Liver (tissue), 9 donors: Measurements from ENCODE around the gene C21orf58. TPM values are rescaled to one million over a fixed set of nuclear protein-coding genes. Genes with fewer than 3 reads are reported as not detected.

Source experiments
- DNase-seq: peaks from one replicate; pipeline ENCODE4 v3.0.0-alpha.2; 2017; ENCODE audit warnings: low spot score
- H3K27ac ChIP-seq, 2 donors: one replicate each; pipeline ENCODE4 v1.7.0; 2013; ENCODE audit warnings: inconsistent platforms in 2 of 2, low read length in 2 of 2, control low read depth in 1 of 2, low read depth in 1 of 2, mild to moderate bottlenecking in 1 of 2
- H3K27me3 ChIP-seq, 4 donors: one replicate each; pipeline versions ENCODE4 v1.6.1 to v1.7.0; 2013; ENCODE audit warnings: low read length in 3 of 4, inconsistent platforms in 1 of 4, mild to moderate bottlenecking in 1 of 4, moderate library complexity in 1 of 4; ENCODE audit not compliant: control insufficient read depth in 4 of 4, insufficient read depth in 4 of 4
- H3K36me3 ChIP-seq, 4 donors: one replicate each; pipeline versions ENCODE4 v1.6.1 to v1.7.0; 2013; ENCODE audit warnings: low read length in 3 of 4, mild to moderate bottlenecking in 3 of 4, low read depth in 1 of 4, moderate library complexity in 1 of 4; ENCODE audit not compliant: control insufficient read depth in 4 of 4, insufficient read depth in 3 of 4
- H3K4me1 ChIP-seq, 4 donors: one replicate each; pipeline versions ENCODE4 v1.6.1 to v1.7.0; 2013; ENCODE audit warnings: low read length in 3 of 4, mild to moderate bottlenecking in 3 of 4, moderate library complexity in 1 of 4; ENCODE audit not compliant: control insufficient read depth in 4 of 4, insufficient read depth in 4 of 4
- H3K4me3 ChIP-seq, 3 donors: one replicate each; pipeline versions ENCODE4 v1.6.1 to v1.7.0; 2013; ENCODE audit warnings: low read length in 3 of 3, control low read depth in 1 of 3, low read depth in 1 of 3, mild to moderate bottlenecking in 1 of 3
- H3K9ac ChIP-seq, 2 donors: one replicate each; pipeline ENCODE4 v1.7.0; 2013; ENCODE audit warnings: low read length in 2 of 2, mild to moderate bottlenecking in 2 of 2, moderate library complexity in 2 of 2, control low read depth in 1 of 2, low read depth in 1 of 2
- H3K9me3 ChIP-seq, 4 donors: one replicate each; pipeline versions ENCODE4 v1.6.1 to v1.7.0; 2013; ENCODE audit warnings: low read length in 3 of 4; ENCODE audit not compliant: control insufficient read depth in 4 of 4
- ATF3 ChIP-seq: IDR thresholded peaks from 2 replicates; pipeline ENCODE4 v1.6.1; 2016; ENCODE audit warnings: antibody characterized with exemption
- CTCF ChIP-seq: fragments of 150-350 bp; IDR thresholded peaks from 2 replicates; pipeline ENCODE4 v1.5.1; 2017; ENCODE audit warnings: improper control_type of control experiment, low read depth, low read length; ENCODE audit not compliant: missing input control
- EGR1 ChIP-seq, 2 donors: IDR thresholded peaks; 2 replicates each; pipeline ENCODE4 v1.6.1; 2016 to 2018; ENCODE audit warnings: antibody characterized with exemption in 2 of 2, low read depth in 2 of 2
- FOXA1 ChIP-seq: IDR thresholded peaks from 2 replicates; pipeline ENCODE4 v1.6.1; 2016; ENCODE audit warnings: antibody characterized with exemption
- FOXA2 ChIP-seq: IDR thresholded peaks from 2 replicates; pipeline ENCODE4 v1.6.1; 2016; ENCODE audit warnings: antibody characterized with exemption
- GABPA ChIP-seq, 2 donors: IDR thresholded peaks in 1 of 2; conservative IDR thresholded peaks in 1 of 2; 2 replicates each; pipeline ENCODE4 v1.6.1; 2016; ENCODE audit warnings: antibody characterized with exemption in 2 of 2, mild to moderate bottlenecking in 1 of 2, moderate library complexity in 1 of 2
- HNF4A ChIP-seq, 2 donors: conservative IDR thresholded peaks; 2 replicates each; pipeline ENCODE4 v1.6.1; 2016; ENCODE audit warnings: antibody characterized with exemption in 2 of 2, mild to moderate bottlenecking in 2 of 2
- HNF4G ChIP-seq: IDR thresholded peaks from 2 replicates; pipeline ENCODE4 v1.6.1; 2016; ENCODE audit warnings: antibody characterized with exemption
- JUND ChIP-seq, 2 donors: IDR thresholded peaks; 2 replicates each; pipeline ENCODE4 v1.6.1; 2016; ENCODE audit warnings: antibody characterized with exemption in 2 of 2
- MAX ChIP-seq: IDR thresholded peaks from 2 replicates; pipeline ENCODE4 v1.6.1; 2016; ENCODE audit warnings: antibody characterized with exemption
- NR2F2 ChIP-seq: IDR thresholded peaks from 2 replicates; pipeline ENCODE4 v1.6.1; 2016; ENCODE audit warnings: antibody characterized with exemption
- RAD21 ChIP-seq, 2 donors: IDR thresholded peaks; 2 replicates each; pipeline ENCODE4 v1.6.1; 2016; ENCODE audit warnings: antibody characterized with exemption in 2 of 2, mild to moderate bottlenecking in 2 of 2
- REST ChIP-seq: IDR thresholded peaks from 2 replicates; pipeline ENCODE4 v1.6.1; 2016; ENCODE audit warnings: antibody characterized with exemption, mild to moderate bottlenecking
- RXRA ChIP-seq, 2 donors: IDR thresholded peaks; 2 replicates each; pipeline ENCODE4 v1.6.1; 2017 to 2018; ENCODE audit warnings: antibody characterized with exemption in 2 of 2, mild to moderate bottlenecking in 1 of 2
- SP1 ChIP-seq: IDR thresholded peaks from 2 replicates; pipeline ENCODE4 v1.6.1; 2018; ENCODE audit warnings: antibody characterized with exemption, mild to moderate bottlenecking
- TAF1 ChIP-seq: conservative IDR thresholded peaks from 2 replicates; pipeline ENCODE4 v1.6.1; 2016; ENCODE audit warnings: antibody characterized with exemption, mild to moderate bottlenecking
- YY1 ChIP-seq: IDR thresholded peaks from 2 replicates; pipeline ENCODE4 v1.6.1; 2016; ENCODE audit warnings: antibody characterized with exemption, mild to moderate bottlenecking
- ZBTB33 ChIP-seq: IDR thresholded peaks from 2 replicates; pipeline ENCODE4 v1.6.1; 2016; ENCODE audit warnings: antibody characterized with exemption
- WGBS: extraction: QIAGEN DNeasy Blood & Tissue Kit; methylation state at CpG from one replicate; pipeline ENCODE4 v1.1.7; 2013; 5-methylcytosine and 5-hydroxymethylcytosine counted together
- polyA plus RNA-seq, 2 donors: library from polyadenylated mRNA; stranded (reverse) in 1 of 2; unstranded in 1 of 2; fragments of 200-250 nt in 1 of 2; fragments of >200 nt in 1 of 2; fragmentation: Nextera tagmentation in 1 of 2; extraction: Ambion mirVana in 1 of 2; gene quantifications; one replicate each; pipeline versions ENCODE4 v1.2.1 to v1.2.3, GENCODE V29; 2013 to 2015
- total RNA-seq, 2 donors: library from RNA; depleted of rRNA; stranded (reverse); fragments of >200 nt; gene quantifications; one replicate each; pipeline ENCODE4 v1.2.3, GENCODE V29; 2014
- donor health status: healthy.
- donor health status: healthy.
- donor health status: healthy.
- donor health status: healthy.
- donor health status: healthy.

Gene C21orf58
- total and polyA plus RNA-seq, 4 donors = 0.59 to 17.7 (median 0.68) TPM

- peaks cover 3 to 15% (median 14%) of the 10 kb centered on the region in 4 donors for H3K4me1 ChIP-seq
- H3K36me3 ChIP-seq = no peaks in the 10 kb centered on the region
- 97% methylated on average over 7 of the region's 7 CpGs for WGBS
- no peak overlapping the region for H3K4me3 ChIP-seq
- no peak for TF ChIP-seq RXRA (IDR thresholded peaks at IDR 0.05)
- no peak for TF ChIP-seq SP1
- no peak for TF ChIP-seq TAF1
- no peak for TF ChIP-seq JUND (IDR thresholded peaks at IDR 0.05)
- TF ChIP-seq MAX = no peak
- TF ChIP-seq NR2F2 = no peak
- no peak for TF ChIP-seq FOXA1
- TF ChIP-seq HNF4G = no peak
- TF ChIP-seq EGR1 (IDR thresholded peaks at IDR 0.05; ENCODE audit: low read depth in 2 of 2) = no peak
- TF ChIP-seq GABPA (IDR thresholded peaks at IDR 0.05 in 1 of 2, conservative IDR thresholded peaks at IDR 0.05 in 1 of 2) = no peak
- no peak for TF ChIP-seq ZBTB33
- TF ChIP-seq YY1 = no peak
- no peak for TF ChIP-seq ATF3
- TF ChIP-seq REST = no peak
- no peaks in the 10 kb centered on the region for H3K9me3 ChIP-seq
- peak; percentile 55 for DNase-seq
- H3K9ac ChIP-seq = no peak overlapping the region
- no peak overlapping the region for H3K27ac ChIP-seq
- no peaks in the 10 kb centered on the region for H3K27me3 ChIP-seq
Measured at GRCh38 chr21:46319186-46319585, 4.5 kb downstream of the C21orf58 start.

- no peak for DNase-seq
- Histone ChIP-seq H3K4me1 (peaks cover 3 to 14% (median 14%) of the 10 kb centered on the region in 4 donors), H3K36me3 (no peaks in the 10 kb centered on the region), H3K9ac (no peak overlapping the region), H3K27me3 (no peaks in the 10 kb centered on the region), H3K27ac (no peak overlapping the region), H3K4me3 (no peak overlapping the region), H3K9me3 (no peaks in the 10 kb centered on the region)
- TF ChIP-seq HNF4A (conservative IDR thresholded peaks at IDR 0.05) (no peak), EGR1 (IDR thresholded peaks at IDR 0.05; ENCODE audit: low read depth in 2 of 2) (no peak), ZBTB33 (no peak), NR2F2 (no peak), JUND (IDR thresholded peaks at IDR 0.05) (no peak), RXRA (IDR thresholded peaks at IDR 0.05) (no peak), REST (no peak), HNF4G (no peak), SP1 (no peak), CTCF (no peak), GABPA (IDR thresholded peaks at IDR 0.05 in 1 of 2, conservative IDR thresholded peaks at IDR 0.05 in 1 of 2) (no peak), FOXA2 (no peak), TAF1 (no peak), RAD21 (IDR thresholded peaks at IDR 0.05) (no peak)
- WGBS = 93% methylated on average over 4 of the region's 4 CpGs
Measured at GRCh38 chr21:46318464-46318845, 5.2 kb downstream of the C21orf58 start.
